ENCODE data around the gene CDKAL1.

The CDKAL1 gene

GRCh38 chr6:20771409-20771808 is 237.2 kb downstream of the CDKAL1 start:
- TF ChIP-seq RARB (CRISPR knock-in tag; IDR thresholded peaks at IDR 0.05) = no peak
- no peak for TF ChIP-seq PATZ1 (CRISPR knock-in tag; IDR thresholded peaks at IDR 0.05; ENCODE audit: borderline replicate concordance)
- TF ChIP-seq ZNF70 (CRISPR knock-in tag; IDR thresholded peaks at IDR 0.05) = no peak
- TF ChIP-seq ESRRG (CRISPR knock-in tag; IDR thresholded peaks at IDR 0.05) = no peak
- ATAC-seq = no peak

- ATAC-seq = no peak
- TF ChIP-seq ZC3H10 (CRISPR knock-in tag; IDR thresholded peaks at IDR 0.05) (no peak), TCF4 (CRISPR knock-in tag; IDR thresholded peaks at IDR 0.05; ENCODE audit: borderline replicate concordance) (no peak), ESRRG (CRISPR knock-in tag; IDR thresholded peaks at IDR 0.05) (no peak), GLIS3 (CRISPR knock-in tag; IDR thresholded peaks at IDR 0.05) (no peak)
Measured at GRCh38 chr6:20773822-20774221, 239.6 kb downstream of the CDKAL1 start.

- ATAC-seq = no peak
- TF ChIP-seq TOX (CRISPR knock-in tag; IDR thresholded peaks at IDR 0.05; ENCODE audit: borderline replicate concordance) (no peak), ISL1 (CRISPR knock-in tag; IDR thresholded peaks at IDR 0.05) (peak; percentile 68), PATZ1 (CRISPR knock-in tag; IDR thresholded peaks at IDR 0.05; ENCODE audit: borderline replicate concordance) (no peak), ZFP30 (CRISPR knock-in tag; IDR thresholded peaks at IDR 0.05) (no peak)
Measured at GRCh38 chr6:20775981-20776380, 241.7 kb downstream of the CDKAL1 start.

- TF ChIP-seq SNAI2 (CRISPR knock-in tag; IDR thresholded peaks at IDR 0.05) = no peak
- no peak for TF ChIP-seq BACH2 (CRISPR knock-in tag; IDR thresholded peaks at IDR 0.05; ENCODE audit: borderline replicate concordance)
- no peak for TF ChIP-seq ZFP30 (CRISPR knock-in tag; IDR thresholded peaks at IDR 0.05)
- no peak for TF ChIP-seq TSHZ2 (CRISPR knock-in tag; IDR thresholded peaks at IDR 0.05)
- TF ChIP-seq TCF4 (CRISPR knock-in tag; IDR thresholded peaks at IDR 0.05; ENCODE audit: borderline replicate concordance) = no peak
- no peak for TF ChIP-seq CREB5 (CRISPR knock-in tag; IDR thresholded peaks at IDR 0.05; ENCODE audit: low read depth)
- no peak for TF ChIP-seq CSDC2 (CRISPR knock-in tag; IDR thresholded peaks at IDR 0.05)
- TF ChIP-seq ESRRG (CRISPR knock-in tag; IDR thresholded peaks at IDR 0.05) = no peak
- TF ChIP-seq OSR1 (CRISPR knock-in tag; IDR thresholded peaks at IDR 0.05) = no peak
- no peak for TF ChIP-seq ZNF8 (CRISPR knock-in tag; IDR thresholded peaks at IDR 0.05)
- TF ChIP-seq ZNF70 (CRISPR knock-in tag; IDR thresholded peaks at IDR 0.05) = no peak
- no peak for TF ChIP-seq PATZ1 (CRISPR knock-in tag; IDR thresholded peaks at IDR 0.05; ENCODE audit: borderline replicate concordance)
- no peak for ATAC-seq
Measured at GRCh38 chr6:20777801-20778200, 243.5 kb downstream of the CDKAL1 start.

GRCh38 chr6:20778459-20778858 is 244.2 kb downstream of the CDKAL1 start:
- ATAC-seq = no peak
- no peak for TF ChIP-seq TSHZ2 (CRISPR knock-in tag; IDR thresholded peaks at IDR 0.05)
- no peak for TF ChIP-seq PATZ1 (CRISPR knock-in tag; IDR thresholded peaks at IDR 0.05; ENCODE audit: borderline replicate concordance)
- TF ChIP-seq ZFP30 (CRISPR knock-in tag; IDR thresholded peaks at IDR 0.05) = no peak
- no peak for TF ChIP-seq OSR1 (CRISPR knock-in tag; IDR thresholded peaks at IDR 0.05)
- no peak for TF ChIP-seq SNAI2 (CRISPR knock-in tag; IDR thresholded peaks at IDR 0.05)
- no peak for TF ChIP-seq ZNF8 (CRISPR knock-in tag; IDR thresholded peaks at IDR 0.05)
- no peak for TF ChIP-seq RARB (CRISPR knock-in tag; IDR thresholded peaks at IDR 0.05)
- TF ChIP-seq BACH2 (CRISPR knock-in tag; IDR thresholded peaks at IDR 0.05; ENCODE audit: borderline replicate concordance) = no peak
- no peak for TF ChIP-seq ZNF565 (CRISPR knock-in tag; conservative IDR thresholded peaks at IDR 0.05; ENCODE audit: low read depth)
- no peak for TF ChIP-seq ISL1 (CRISPR knock-in tag; IDR thresholded peaks at IDR 0.05)
- TF ChIP-seq TOX (CRISPR knock-in tag; IDR thresholded peaks at IDR 0.05; ENCODE audit: borderline replicate concordance) = no peak

All from SK-N-SH treated with all-trans-retinoic acid at 6 μM for 48 hours (cell line).